GDM1 (cell line): ENCODE results near the gene WDR74.
"Not testable (repeated sequence)": the region's sequence is repeated elsewhere in the genome, so short reads cannot be mapped to it uniquely, and the experiment has no call there.

ENCODE experiments used
- DNase-seq: peaks from one replicate; lab custom pipeline; 2025; lab: John Stamatoyannopoulos, UW

The WDR74 gene

DNA sequence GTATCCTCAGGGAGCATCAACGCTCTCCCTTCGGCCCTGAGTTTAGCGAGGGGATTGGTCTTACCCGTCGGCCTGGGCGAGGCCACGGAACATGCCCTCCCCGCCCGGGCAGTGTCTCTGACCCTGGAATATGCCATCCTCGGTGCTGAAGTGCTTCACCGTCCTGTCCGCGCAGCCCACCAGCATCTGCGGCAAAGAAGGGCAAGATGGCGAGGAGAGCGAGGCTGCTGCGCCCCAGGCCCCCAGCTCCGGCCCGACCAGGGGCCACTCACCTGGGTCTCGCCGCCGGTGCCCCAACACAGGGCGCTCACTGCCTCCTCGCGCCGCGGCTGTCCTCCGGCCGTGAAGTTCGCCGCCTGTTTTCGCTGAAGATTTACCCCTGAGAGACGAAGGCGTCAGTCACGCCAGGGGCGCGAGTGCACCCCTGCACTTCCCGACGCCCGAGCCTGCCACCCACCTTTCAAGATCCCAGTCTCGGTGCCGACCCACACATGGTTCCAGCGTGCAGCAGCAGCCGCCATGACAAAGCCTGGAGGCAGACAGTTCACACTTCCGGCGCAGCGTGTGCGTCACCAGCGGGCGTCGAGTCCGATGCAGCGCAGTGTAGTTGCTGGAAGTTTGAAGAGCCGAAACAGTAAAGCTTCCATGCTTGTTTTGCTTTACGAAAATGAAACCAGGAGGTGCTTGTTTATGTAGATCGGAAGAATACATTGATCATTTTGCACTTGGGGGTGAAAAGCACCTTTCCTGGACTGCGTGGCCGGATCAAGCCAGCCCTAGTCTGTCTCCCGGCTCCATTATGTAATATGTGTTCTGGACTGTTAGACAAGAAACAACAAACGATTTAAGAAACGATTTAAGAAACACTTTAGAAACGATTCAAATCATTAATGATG is at the start of gene WDR74:
Gene WDR74 (minus strand): TSS at position 541 of the 896 bp plus-strand sequence. CDS start 20 bp downstream, at position 521.
- DNase-seq = peak; percentile 85

- no peak for DNase-seq
Observed at GRCh38 chr11:62889126-62889483, 49.7 kb upstream of the WDR74 start.

- DNase-seq = no peak
Observed at GRCh38 chr11:62888406-62888805, 49.0 kb upstream of the WDR74 start.

- DNase-seq = no peak
Observed at GRCh38 chr11:62885137-62885750, 45.9 kb upstream of the WDR74 start.

DNA sequence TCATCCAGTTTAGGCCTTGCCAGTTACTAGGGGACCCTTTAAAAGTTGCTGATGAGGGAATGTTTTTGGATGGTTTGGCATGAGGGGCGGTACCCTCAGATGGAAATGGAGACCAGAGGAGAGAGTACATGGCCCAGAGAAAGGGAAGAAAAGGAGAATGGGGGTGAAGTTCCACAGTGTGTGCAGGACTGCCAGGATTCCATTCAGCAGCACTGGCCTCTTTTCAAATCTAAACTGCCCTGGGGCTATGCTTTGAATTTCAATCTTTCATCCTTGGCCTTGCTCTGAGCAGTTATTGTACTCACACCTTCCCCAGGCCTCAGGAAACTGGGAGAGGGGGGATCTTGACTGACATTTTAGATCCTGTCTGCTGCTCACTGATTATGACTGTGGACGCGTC is 44.3 kb upstream of the WDR74 start:
- DNase-seq = no peak

- DNase-seq = no peak
Observed at GRCh38 chr11:62882788-62883501, 43.6 kb upstream of the WDR74 start.

- no peak for DNase-seq
Observed at GRCh38 chr11:62882431-62882749, 43.0 kb upstream of the WDR74 start.

DNA sequence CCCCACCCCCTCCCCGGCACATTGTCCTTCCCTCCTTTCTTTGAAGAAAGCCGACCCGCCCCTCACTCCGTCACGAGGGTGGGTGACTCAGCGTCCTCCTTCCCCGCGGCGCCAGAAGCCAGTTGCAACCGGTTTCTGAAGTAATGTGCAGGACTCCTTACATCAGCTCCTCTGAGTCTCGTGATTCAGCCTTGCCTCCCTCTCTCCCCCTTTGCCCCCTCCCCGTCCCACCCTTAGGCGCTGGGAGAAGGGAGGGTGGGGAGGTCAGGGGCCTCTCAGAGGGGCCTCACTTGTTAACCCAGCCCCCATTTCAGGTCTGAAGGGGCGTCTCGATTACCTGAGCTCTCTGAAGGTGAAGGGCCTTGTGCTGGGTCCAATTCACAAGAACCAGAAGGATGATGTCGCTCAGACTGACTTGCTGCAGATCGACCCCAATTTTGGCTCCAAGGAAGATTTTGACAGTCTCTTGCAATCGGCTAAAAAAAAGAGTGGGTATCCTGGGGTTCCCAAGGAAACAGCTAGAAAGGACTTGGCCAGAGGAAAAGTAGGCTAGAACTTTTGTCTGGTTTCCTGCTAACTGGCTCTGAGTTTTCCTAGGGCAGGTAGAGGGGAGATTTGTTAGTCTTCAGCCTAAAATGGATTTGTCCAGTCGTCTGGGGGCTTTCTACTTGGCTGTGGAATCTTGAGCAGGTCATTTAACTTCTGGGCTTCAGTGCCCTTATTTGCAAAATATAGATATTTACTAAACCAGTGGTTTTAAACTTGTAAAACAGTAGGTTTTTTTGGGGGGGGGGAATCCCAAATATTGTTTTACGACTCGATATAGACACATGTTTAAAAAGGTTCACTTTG is 42.4 kb upstream of the WDR74 start:
- peak; percentile 89 for DNase-seq

- peak; percentile 89 for DNase-seq
Observed at GRCh38 chr11:62880803-62881578, 41.6 kb upstream of the WDR74 start, which contains the start of gene SLC3A2. SLC3A2 (plus strand) TSS chr11:62880896; CDS start chr11:62881024, 128 bp downstream.

GRCh38 chr11:62880231-62880802 is 40.9 kb upstream of the WDR74 start:
- DNase-seq = peak; percentile 37

GRCh38 chr11:62879235-62879978 is 40.0 kb upstream of the WDR74 start:
- DNase-seq = no peak

DNA sequence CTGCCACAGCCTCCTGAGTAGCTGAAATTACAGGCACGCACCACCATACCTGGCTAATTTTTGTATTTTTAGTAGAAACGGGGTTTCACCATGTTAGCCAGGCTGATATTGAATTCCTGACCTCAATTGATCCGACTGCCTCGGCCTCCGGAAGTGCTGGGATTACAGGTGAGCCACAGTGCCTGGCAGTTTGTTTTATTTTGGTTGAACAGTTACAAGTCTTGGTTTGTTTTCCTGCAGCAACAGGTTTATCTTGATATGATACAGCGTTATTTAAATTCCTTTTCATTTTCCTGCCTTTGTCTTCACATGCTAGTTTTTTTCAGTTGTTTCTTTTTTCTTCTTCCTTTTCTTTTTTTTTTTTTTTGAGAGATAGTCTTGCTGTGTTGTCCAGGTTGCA is 37.3 kb upstream of the WDR74 start:
- DNase-seq = no peak

DNA sequence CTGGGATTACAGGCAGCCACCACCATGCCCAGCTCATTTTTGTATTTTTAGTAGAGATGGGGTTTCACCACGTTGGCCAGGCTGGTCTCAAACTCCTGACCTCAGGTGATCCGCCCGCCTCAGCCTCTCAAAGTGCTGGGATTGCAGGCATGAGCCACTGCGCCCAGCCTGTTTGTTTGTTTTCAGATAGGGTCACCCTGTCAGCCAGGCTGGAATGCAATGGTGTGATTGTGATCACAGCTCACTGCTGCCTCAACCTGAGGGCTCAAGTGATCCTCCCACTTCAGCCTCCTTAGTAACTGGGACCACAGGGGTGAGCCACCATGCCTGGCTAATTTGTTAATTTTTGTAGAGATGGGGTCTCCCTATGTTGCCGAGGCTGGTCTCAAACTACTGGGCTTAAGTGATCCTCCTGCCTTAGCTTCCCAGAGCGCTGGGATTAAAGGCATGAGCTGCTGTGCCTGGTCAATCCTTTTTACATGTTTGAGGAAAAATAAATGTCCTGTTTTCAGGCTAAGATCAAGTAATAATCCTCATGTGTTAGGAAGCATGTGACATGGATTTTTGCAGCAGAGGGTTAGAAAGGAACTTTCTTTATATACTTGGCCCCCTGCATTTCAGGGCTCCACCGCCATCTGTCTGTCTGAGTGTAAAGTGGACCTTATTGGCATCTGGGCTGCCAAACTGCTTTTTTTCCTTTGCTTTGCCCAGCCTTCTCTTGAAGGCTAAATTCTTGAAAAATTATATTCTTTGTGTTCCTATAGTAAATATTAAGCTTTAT is 36.5 kb upstream of the WDR74 start:
- DNase-seq = no peak

- no peak for DNase-seq
Observed at GRCh38 chr11:62874851-62875250, 35.5 kb upstream of the WDR74 start.

DNA sequence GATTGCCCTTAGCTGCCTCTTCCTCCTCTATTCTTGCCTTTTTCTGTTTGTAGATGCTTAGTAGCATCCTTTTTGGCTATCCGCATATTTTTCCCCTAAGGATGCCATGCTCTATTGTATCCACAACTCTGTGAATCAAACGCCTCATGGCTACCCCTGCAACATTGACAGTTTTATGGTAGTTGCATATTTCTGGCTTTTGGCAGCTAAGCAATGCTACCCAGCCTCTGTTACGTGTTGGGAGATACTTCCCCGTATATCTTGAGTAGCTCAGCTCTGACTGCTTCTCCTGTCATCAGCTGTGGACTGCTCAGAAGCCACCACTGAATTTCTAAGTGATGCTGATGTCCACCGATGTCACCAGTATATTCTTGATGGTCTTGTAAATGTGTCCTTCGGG is 26.2 kb upstream of the WDR74 start:
- no peak for DNase-seq

- no peak for DNase-seq
Observed at GRCh38 chr11:62863687-62864335, 24.4 kb upstream of the WDR74 start.

- not testable (repeated sequence) for DNase-seq
Observed at GRCh38 chr11:62861564-62862192, 22.3 kb upstream of the WDR74 start.
